Left ventricle myocardium superior (tissue), 1 donor: ENCODE measurements around the gene DPF3. TPM values are rescaled to one million over a fixed set of nuclear protein-coding genes. Genes with fewer than 3 reads are reported as not detected.

Experiments used
- ATAC-seq: fragments of 200-7000 bp; cut with Tn5 transposase; one replicate; pipeline ENCODE4 v1.9.1; 2020; ENCODE audit warnings: mild to moderate bottlenecking, moderate library complexity
- DNase-seq: peaks from one replicate; pipeline ENCODE4 v3.0.0-alpha.2; 2020
- intact Hi-C: fragments of 100-400 bp; cut with micrococcal nuclease; formaldehyde crosslinking; loops from one replicate; pipeline ENCODE4 v1.11.0; 2022
- total RNA-seq: library from RNA; stranded (reverse); fragmentation: NEBNext Ultra II Directional; extraction: Animal tissue kit (Norgen Biotek cat#: 25700); gene quantifications from one replicate; pipeline ENCODE4 v1.2.1, GENCODE V29; 2021
- donor health status: DM: no; HTN: yes; CAD: no; lungs with severe emphysema.

Gene DPF3
- total RNA-seq, 1 donor from 2014 or later, result 28.7 TPM

GRCh38 chr14:72680853-72681640 lies 212.9 kb downstream of the DPF3 start:
- ATAC-seq, result no peak
- intact Hi-C loops, result no loop called here
- no peak for DNase-seq

- intact Hi-C loops, result no loop called here
- ATAC-seq (peak; percentile 31), DNase-seq (no peak)
Measured at GRCh38 chr14:72679536-72680151, 214.3 kb downstream of the DPF3 start.

DNA sequence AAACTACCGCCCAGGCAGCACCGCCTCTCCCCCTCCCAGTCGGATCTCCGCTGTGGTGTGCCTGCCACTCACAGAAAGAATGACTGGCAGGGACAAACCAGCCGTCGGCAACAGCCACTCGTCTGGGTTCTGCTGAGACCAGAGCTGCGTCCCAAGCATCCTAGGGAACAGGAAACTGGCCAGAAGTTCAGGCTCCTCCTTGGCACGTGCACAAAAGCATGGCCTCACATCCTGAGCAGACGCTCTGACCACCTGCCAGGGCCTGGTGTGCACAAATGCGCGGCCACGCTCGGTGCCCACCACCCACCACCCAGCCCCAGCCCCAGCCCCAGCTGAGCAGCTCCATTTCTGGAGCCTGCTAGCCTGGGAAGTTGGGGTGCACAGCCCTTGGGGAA lies 214.8 kb downstream of the DPF3 start:
- ATAC-seq, result peak; percentile 83
- intact Hi-C loops, result no loop called here
- DNase-seq, result peak; percentile 55

DNA sequence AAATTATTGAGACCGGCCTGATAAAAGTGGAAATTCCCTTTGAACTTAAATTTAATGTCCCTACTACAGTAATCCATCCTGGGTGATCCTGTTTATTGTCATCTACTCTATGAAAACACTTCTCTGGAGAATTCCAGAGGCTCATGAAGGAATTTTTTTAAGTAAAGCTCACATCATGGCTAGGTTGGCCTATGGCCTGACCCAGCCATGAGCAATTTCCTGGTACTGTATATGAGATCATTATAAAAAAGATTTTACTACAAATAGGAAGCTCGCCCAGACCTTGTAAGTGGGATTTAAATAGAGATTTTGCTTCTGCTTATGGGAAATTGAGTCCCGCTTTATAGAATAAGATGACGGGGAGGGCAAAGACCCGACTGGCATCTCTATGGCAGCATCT lies 215.5 kb downstream of the DPF3 start:
- DNase-seq (no peak), ATAC-seq (no peak)
- intact Hi-C loops, result no loop called here

DNA sequence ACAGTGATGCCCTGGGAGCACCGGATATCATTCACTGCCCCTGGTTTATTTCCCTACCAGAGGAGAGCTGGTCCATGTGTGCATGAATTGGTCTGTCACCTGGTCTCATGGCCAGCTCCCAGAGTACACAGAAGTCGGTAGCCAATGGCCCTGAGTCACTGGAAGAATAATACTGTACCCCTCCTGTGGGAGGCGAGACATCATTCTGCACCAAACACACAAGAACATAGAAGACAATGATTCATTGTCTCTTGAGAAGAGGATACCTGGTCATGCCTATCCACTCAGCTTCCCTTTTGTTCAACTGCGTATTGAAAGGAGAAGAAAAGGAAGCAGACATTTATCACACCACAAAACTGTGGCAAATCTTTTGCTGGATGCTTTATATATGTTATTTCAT lies 216.2 kb downstream of the DPF3 start:
- no peak for ATAC-seq
- intact Hi-C loops, result no loop called here
- no peak for DNase-seq

- no peak for ATAC-seq
- intact Hi-C loops, result no loop called here
- no peak for DNase-seq
Measured at GRCh38 chr14:72675126-72675525, 218.8 kb downstream of the DPF3 start.

DNA sequence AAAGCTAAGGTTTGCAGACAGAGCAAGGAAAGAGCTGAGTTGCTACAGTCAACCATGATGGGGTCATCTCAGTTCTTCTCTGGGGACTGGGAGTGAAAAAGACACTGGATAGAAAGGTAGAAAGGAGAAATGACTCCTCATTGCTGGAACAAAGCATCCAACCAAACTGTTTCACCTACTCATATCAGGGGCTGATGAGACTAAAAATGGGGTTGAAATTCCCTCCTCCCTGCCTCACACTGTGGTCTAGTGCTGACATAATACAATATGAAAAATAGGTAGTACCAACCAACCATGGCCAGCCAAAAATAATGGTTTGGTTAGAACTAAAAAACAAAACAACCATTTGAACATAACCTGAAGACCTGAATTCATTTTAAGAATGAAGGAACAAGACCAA lies 220.7 kb downstream of the DPF3 start:
- ATAC-seq (no peak), DNase-seq (no peak)
- intact Hi-C loops, result no loop called here

GRCh38 chr14:72666610-72667009 lies 227.3 kb downstream of the DPF3 start:
- intact Hi-C loops, result no loop called here
- ATAC-seq (peak; percentile 45), DNase-seq (no peak)

DNA sequence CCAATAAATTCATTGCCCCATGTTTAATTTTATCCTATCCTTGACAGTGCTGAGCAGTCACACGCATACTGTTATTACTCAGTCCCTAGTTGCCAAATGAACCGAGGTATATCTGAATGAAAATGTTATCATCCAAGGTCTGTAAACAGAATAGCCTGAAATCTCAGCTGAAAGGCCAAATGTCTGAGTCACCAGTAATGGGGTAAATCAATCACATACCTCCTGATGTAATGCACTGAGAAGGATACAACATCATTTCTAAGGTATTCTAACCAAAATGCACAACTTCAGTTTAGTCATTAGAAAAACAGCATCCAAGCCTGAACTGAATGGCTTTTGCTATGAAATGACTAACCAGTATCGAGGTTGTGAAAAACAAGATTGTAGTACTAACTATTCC lies 228.6 kb downstream of the DPF3 start:
- ATAC-seq, result peak; percentile 44
- intact Hi-C loops, result no loop called here
- DNase-seq, result no peak

DNA sequence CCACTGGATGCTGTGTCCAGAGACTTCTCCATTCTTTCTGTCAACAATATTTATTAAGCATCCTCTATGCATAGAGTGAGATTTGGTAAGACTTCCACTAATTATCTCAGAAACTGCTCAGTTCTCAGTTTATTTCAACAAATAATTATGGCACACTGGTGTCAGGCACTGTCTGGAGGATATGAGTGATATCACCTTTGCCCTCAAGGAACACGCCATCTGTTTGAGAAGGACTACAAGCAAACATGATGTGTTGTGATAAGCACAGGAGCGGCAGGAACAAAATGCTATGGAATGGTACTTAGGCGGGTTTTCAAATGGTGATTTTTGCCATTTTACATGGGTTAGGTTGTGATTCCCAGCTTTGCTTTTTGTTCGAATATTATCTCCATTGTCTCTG lies 229.2 kb downstream of the DPF3 start:
- DNase-seq (no peak), ATAC-seq (no peak)
- intact Hi-C loops, result no loop called here

DNA sequence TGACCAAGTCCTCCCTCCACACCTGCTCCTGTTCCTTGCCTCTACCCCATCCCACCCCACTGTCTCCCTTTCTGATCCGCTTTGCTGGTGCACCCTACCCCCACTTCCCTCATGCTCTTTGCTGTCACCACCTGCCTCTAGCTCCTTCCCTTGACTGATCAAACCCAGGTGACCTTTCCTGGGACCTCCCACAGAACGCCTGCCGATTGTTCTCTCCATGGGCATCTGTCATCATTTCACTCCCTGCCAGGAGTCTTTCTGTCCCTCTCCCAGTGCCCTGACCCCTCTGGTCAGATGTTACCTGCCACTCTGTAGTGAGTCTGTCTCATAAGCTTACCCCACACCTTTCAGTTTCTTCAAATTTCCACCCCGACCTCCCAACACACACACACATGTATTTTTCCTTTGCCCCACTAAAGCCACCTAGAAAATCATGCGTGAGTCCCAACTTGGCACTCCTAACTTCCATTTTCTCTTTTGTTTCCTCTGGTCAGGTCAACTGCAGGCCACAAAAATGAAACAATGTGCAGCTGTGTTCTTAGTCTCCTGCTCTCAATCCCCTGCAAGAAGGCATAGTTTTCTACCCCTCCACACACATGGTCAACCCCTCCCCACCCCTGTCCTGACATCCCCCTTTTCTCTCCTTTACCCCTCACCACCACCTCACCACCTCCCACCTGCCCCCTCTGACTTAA lies 229.8 kb downstream of the DPF3 start:
- ATAC-seq (peak; percentile 40), DNase-seq (no peak)
- intact Hi-C loops, result no loop called here

DNA sequence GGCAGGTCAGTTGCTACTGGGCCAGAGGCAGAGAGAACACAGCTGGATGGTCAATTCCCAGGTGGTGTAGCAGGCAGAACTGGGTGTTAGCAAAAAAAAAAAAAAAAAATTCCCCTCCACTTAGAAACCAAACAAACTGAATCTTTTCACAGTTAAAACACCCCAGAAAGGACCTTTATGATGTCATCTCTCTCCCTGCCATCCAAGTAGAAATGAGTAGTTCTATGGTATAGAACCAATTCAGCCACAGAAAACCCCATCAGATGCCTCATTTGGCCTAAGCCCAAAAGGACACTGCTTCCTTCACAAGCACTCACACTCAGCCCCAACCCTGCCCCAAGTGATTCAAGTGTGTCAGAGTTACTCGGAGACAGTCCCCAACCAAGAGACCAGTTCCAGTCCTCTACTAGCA lies 230.8 kb downstream of the DPF3 start:
- intact Hi-C loops, result no loop called here
- DNase-seq (no peak), ATAC-seq (peak; percentile 28)

DNA sequence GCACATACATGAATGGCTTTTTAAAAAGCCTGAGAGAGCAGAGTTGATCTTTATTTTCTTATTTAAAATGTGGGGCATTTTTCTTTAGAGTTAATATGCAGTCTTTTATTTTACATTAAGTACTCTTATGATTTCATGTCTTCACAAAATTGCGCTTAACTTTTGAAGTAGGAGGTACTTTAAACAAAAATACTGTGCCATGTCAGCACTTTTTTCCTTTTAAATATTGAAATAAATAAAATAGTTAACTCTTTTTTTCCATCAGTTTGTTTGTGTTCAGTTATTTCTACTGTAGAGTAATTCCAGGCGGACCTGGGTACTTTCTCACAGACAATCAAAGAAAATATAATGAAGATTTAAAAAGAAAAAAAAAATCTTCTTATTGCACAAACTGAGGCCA lies 231.7 kb downstream of the DPF3 start:
- intact Hi-C loops, result no loop called here
- no peak for ATAC-seq
- DNase-seq, result no peak

DNA sequence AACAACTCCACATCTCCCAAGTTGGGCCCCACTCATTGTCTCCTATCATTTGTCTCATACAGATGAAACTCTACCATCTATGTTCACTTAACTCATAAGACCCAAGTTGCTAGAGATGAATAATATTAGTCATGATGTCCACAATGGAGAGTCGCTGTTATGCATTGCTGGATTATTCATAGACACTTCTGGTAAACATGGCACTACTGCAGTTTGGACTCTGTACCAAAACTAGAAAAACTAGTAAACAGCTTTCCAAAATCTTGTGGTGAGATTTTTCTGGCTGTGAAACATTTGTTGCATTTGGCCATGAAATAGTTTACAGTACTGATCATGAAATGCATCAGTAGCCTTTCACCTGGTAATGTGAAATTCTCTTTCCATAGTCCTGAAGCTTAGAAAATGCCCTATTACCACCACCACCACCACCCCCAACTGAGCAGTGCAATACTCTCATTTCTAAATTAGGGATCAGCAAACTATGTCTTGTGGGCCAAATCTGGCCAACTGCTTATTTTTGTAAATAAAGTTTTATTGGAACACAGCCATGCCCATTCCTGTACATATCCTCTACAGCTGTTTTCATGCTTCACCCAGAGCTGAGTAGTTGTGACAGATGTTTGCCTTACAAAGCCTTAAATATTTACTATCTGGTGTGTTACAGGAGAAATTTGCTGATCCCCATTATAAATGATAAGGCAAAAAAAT lies 236.5 kb downstream of the DPF3 start:
- DNase-seq (no peak), ATAC-seq (no peak)
- intact Hi-C loops, result no loop called here

- no peak for ATAC-seq
Measured at GRCh38 chr14:72653026-72653425, 240.9 kb downstream of the DPF3 start.

GRCh38 chr14:72652179-72652578 lies 241.7 kb downstream of the DPF3 start:
- intact Hi-C loops, result no loop called here
- ATAC-seq, result no peak
- DNase-seq, result no peak

More at GRCh38 chr14:72653026-72653425, 240.9 kb downstream of the DPF3 start:
- intact Hi-C loops, result no loop called here
- DNase-seq, result no peak

GRCh38 chr14:72651714-72652113 lies 242.2 kb downstream of the DPF3 start:
- DNase-seq, result no peak
- intact Hi-C loops, result no loop called here
- peak; percentile 20 for ATAC-seq

DNA sequence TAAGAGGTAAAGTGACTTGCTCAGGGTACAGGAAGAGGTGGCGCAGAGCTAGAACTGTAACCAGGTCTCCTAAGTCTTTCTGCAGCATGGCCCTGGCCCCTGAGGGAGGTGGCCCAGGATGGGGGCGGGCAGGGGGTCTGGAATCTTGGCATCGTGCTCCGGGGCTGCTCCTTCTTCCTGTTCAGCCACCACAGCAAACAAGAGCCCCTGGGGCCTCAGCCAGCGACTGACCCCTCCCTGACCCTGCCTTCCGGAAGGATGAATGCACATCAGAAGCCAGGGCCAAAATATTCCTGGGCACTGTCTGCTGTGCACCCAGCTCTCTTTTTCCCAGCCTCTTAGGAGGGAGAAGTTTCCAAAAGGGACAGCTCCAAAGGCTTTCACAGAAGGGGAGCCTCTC lies 242.8 kb downstream of the DPF3 start:
- ATAC-seq, result peak; percentile 45
- DNase-seq, result no peak

GRCh38 chr14:72649603-72650227 lies 244.2 kb downstream of the DPF3 start:
- ATAC-seq (no peak), DNase-seq (no peak)
- intact Hi-C loops, result no loop called here

More for the DNA sequence above, 242.8 kb downstream of the DPF3 start:
- intact Hi-C loops, result no loop called here
